A549 (cell line): ENCODE data around the gene THBS2. TPM values are rescaled to one million over a fixed set of nuclear protein-coding genes. Genes with fewer than 3 reads are reported as not detected.

Experiments used
- ATAC-seq, 2 experiments: fragments of 200-7000 bp in 1 of 2; fragments of >200 bp in 1 of 2; cut with Nextera tagmentation in 1 of 2; cut with Tn5 transposase in 1 of 2; 3 replicates each; pipeline versions ENCODE4 v1.8.0 to v1.9.1; 2018 to 2020; ENCODE audit warnings: mild to moderate bottlenecking in 1 of 2, moderate library complexity in 1 of 2
- CTCF ChIA-PET: fragments of 300-600 bp; sonication (Branson Sonifier 250); formaldehyde crosslinking; extraction: SDS; loops from one replicate; lab custom pipeline; 2021; ENCODE audit warnings: antibody characterized with exemption, inconsistent platforms; lab: Yijun Ruan, JAX
- POLR2A ChIA-PET: fragments of 350-600 bp; formaldehyde crosslinking; extraction: SDS; loops from one replicate; lab custom pipeline; 2021; ENCODE audit warnings: antibody characterized with exemption, inconsistent platforms; lab: Yijun Ruan, JAX
- DNase-seq, 2 experiments: peaks; one replicate each; pipeline versions ENCODE4 v3.0.0 to v3.0.0-alpha.2; 2011 to 2016; ENCODE audit warnings: low read depth in 1 of 2, low spot score in 1 of 2
- FAIRE-seq: peaks from 2 replicates; lab custom pipeline; 2011; peaks lifted over from hg19 to GRCh38; lab: Jason Lieb, UNC
- H3K27ac ChIP-seq, 2 experiments: fragments of >200 bp; sonication (Bioruptor Twin); formaldehyde crosslinking; 3 replicates each; pipeline ENCODE4 v1.5.1; 2016 to 2017
- H3K4me1 ChIP-seq: fragments of >200 bp; sonication (Bioruptor Twin); formaldehyde crosslinking; 3 replicates; pipeline ENCODE4 v1.6.1; 2016
- H3K4me2 ChIP-seq: fragments of >200 bp; sonication (Bioruptor Twin); formaldehyde crosslinking; 3 replicates; pipeline ENCODE4 v1.6.1; 2016
- H3K4me3 ChIP-seq: fragments of >200 bp; sonication (Bioruptor Twin); formaldehyde crosslinking; 3 replicates; pipeline ENCODE4 v1.5.1; 2016
- H3K9me3 ChIP-seq: fragments of >200 bp; sonication (Bioruptor Twin); formaldehyde crosslinking; 3 replicates; pipeline ENCODE4 v1.6.1; 2016
- ATOH8 ChIP-seq: fragments of 250-450 bp; sonication (Bioruptor Pico); IDR thresholded peaks from 2 replicates; pipeline ENCODE4 v1.5.0; 2020; ENCODE audit warnings: low read depth, mild to moderate bottlenecking, moderate library complexity
- BCL3 ChIP-seq: fragments of >200 bp; sonication (Bioruptor Twin); formaldehyde crosslinking; IDR thresholded peaks from 3 replicates; pipeline ENCODE4 v1.6.1; 2016
- CBX2 ChIP-seq: fragments of 200-600 bp; sonication (generic); IDR thresholded peaks from 2 replicates; pipeline ENCODE4 v1.6.1; 2016; ENCODE audit warnings: low read depth, mild to moderate bottlenecking, borderline replicate concordance
- CHD4 ChIP-seq: fragments of 200-600 bp; sonication (generic); IDR thresholded peaks from 2 replicates; pipeline ENCODE4 v1.6.1; 2016; ENCODE audit warnings: antibody characterized with exemption, mild to moderate bottlenecking, borderline replicate concordance
- EHF ChIP-seq: fragments of 250-450 bp; sonication (Bioruptor Pico); IDR thresholded peaks from 2 replicates; pipeline ENCODE4 v1.5.0; 2020; ENCODE audit warnings: mild to moderate bottlenecking
- FOSB ChIP-seq: fragments of 250-450 bp; sonication (Bioruptor Pico); IDR thresholded peaks from 2 replicates; pipeline ENCODE4 v1.5.0; 2020; ENCODE audit warnings: mild to moderate bottlenecking, moderate library complexity
- FOSL2 ChIP-seq, 2 experiments: fragments of 450-650 bp in 1 of 2; fragments of >200 bp in 1 of 2; sonication (Bioruptor Twin) in 1 of 2; formaldehyde crosslinking; IDR thresholded peaks; 2 replicates each; pipeline versions ENCODE4 v1.5.0 to v1.6.1; 2016 to 2020; ENCODE audit warnings: mild to moderate bottlenecking in 1 of 2, moderate library complexity in 1 of 2
- FOXS1 ChIP-seq: fragments of 250-450 bp; sonication (Bioruptor Pico); IDR thresholded peaks from 2 replicates; pipeline ENCODE4 v1.5.0; 2020; ENCODE audit warnings: mild to moderate bottlenecking, moderate library complexity
- HES2 ChIP-seq: fragments of >200 bp; sonication (Bioruptor Twin); formaldehyde crosslinking; IDR thresholded peaks from 2 replicates; pipeline ENCODE4 v1.6.1; 2016
- HEYL ChIP-seq: fragments of 250-450 bp; sonication (Bioruptor Pico); IDR thresholded peaks from 2 replicates; pipeline ENCODE4 v1.8.0; 2021; ENCODE audit warnings: mild to moderate bottlenecking, moderate library complexity
- HMGXB4 ChIP-seq: fragments of 250-450 bp; sonication (Bioruptor Pico); IDR thresholded peaks from 2 replicates; pipeline ENCODE4 v1.5.0; 2021; ENCODE audit warnings: mild to moderate bottlenecking, moderate library complexity, borderline replicate concordance
- HOXA7 ChIP-seq: fragments of 250-450 bp; sonication (Bioruptor Pico); IDR thresholded peaks from 2 replicates; pipeline ENCODE4 v1.5.0; 2020; ENCODE audit warnings: mild to moderate bottlenecking, moderate library complexity
- HOXB5 ChIP-seq: fragments of 250-450 bp; sonication (Bioruptor Pico); IDR thresholded peaks from 2 replicates; pipeline ENCODE4 v1.5.0; 2020; ENCODE audit warnings: mild to moderate bottlenecking, moderate library complexity
- JUN ChIP-seq, 2 experiments: fragments of >200 bp; sonication (Bioruptor Twin); formaldehyde crosslinking; IDR thresholded peaks; 2 replicates in 1 of 2; 3 replicates in 1 of 2; pipeline ENCODE4 v1.6.1; 2016 to 2017
- JUNB ChIP-seq: fragments of >200 bp; sonication (Bioruptor Twin); formaldehyde crosslinking; IDR thresholded peaks from 2 replicates; pipeline ENCODE4 v1.6.1; 2016
- KDM1A ChIP-seq: fragments of 200-600 bp; sonication (generic); IDR thresholded peaks from 2 replicates; pipeline ENCODE4 v1.6.1; 2016; ENCODE audit warnings: low read depth, mild to moderate bottlenecking
- MAFK ChIP-seq: fragments of 450-650 bp; IDR thresholded peaks from 2 replicates; pipeline ENCODE4 v1.6.1; 2014; ENCODE audit not compliant: partially characterized antibody
- MAZ ChIP-seq: fragments of 150-350 bp; IDR thresholded peaks from 2 replicates; pipeline ENCODE4 v1.6.1; 2014; ENCODE audit warnings: antibody characterized with exemption, low read depth, low read length, borderline replicate concordance
- MYC ChIP-seq: IDR thresholded peaks from 2 replicates; pipeline ENCODE4 v1.6.1; 2012; ENCODE audit warnings: mild to moderate bottlenecking, inconsistent platforms, low read length, improper control_type of control experiment, borderline replicate concordance
- NPAS2 ChIP-seq: fragments of 250-450 bp; sonication (Bioruptor Pico); IDR thresholded peaks from 2 replicates; pipeline ENCODE4 v1.8.0; 2022; ENCODE audit warnings: mild to moderate bottlenecking, moderate library complexity, borderline replicate concordance
- NR3C1 ChIP-seq: fragments of >200 bp; sonication (Bioruptor Twin); formaldehyde crosslinking; IDR thresholded peaks from 3 replicates; pipeline ENCODE4 v1.6.1; 2017
- POLR2A ChIP-seq: IDR thresholded peaks from 2 replicates; pipeline ENCODE4 v1.6.1; 2012; ENCODE audit warnings: mild to moderate bottlenecking, low read length
- POLR2AphosphoS2 ChIP-seq: conservative IDR thresholded peaks from 2 replicates; pipeline ENCODE4 v1.6.1; 2012; ENCODE audit warnings: low read length, improper control_type of control experiment, inconsistent platforms
- RARB ChIP-seq: fragments of 250-450 bp; sonication (Bioruptor Pico); IDR thresholded peaks from 2 replicates; pipeline ENCODE4 v1.8.0; 2021; ENCODE audit warnings: mild to moderate bottlenecking, moderate library complexity
- RCOR1 ChIP-seq: fragments of 150-350 bp; IDR thresholded peaks from 2 replicates; pipeline ENCODE4 v1.6.1; 2014; ENCODE audit warnings: antibody characterized with exemption, low read length, low read depth
- RNF2 ChIP-seq: fragments of 200-600 bp; sonication (generic); IDR thresholded peaks from 2 replicates; pipeline ENCODE4 v1.6.1; 2016; ENCODE audit warnings: low read depth, mild to moderate bottlenecking, antibody characterized with exemption, moderate library complexity, borderline replicate concordance
- SMC3 ChIP-seq: fragments of >200 bp; sonication (Bioruptor Twin); formaldehyde crosslinking; IDR thresholded peaks from 3 replicates; pipeline ENCODE4 v1.6.1; 2018; ENCODE audit warnings: inconsistent platforms
- TFCP2L1 ChIP-seq: fragments of 250-450 bp; sonication (Bioruptor Pico); IDR thresholded peaks from 2 replicates; pipeline ENCODE4 v1.5.0; 2021; ENCODE audit warnings: mild to moderate bottlenecking
- USF2 ChIP-seq: fragments of 450-650 bp; IDR thresholded peaks from 2 replicates; pipeline ENCODE4 v1.6.1; 2014; ENCODE audit warnings: antibody characterized with exemption
- ZC3H11A ChIP-seq: fragments of 450-650 bp; IDR thresholded peaks from 2 replicates; pipeline ENCODE4 v1.6.1; 2014; ENCODE audit warnings: antibody characterized with exemption, mild to moderate bottlenecking
- ZFP36 ChIP-seq: fragments of 450-650 bp; IDR thresholded peaks from 2 replicates; pipeline ENCODE4 v1.6.1; 2014; ENCODE audit warnings: borderline replicate concordance; ENCODE audit not compliant: partially characterized antibody
- ZNF302 ChIP-seq: fragments of 250-450 bp; sonication (Bioruptor Pico); IDR thresholded peaks from 2 replicates; pipeline ENCODE4 v1.9.0; 2021; ENCODE audit warnings: inconsistent platforms, mild to moderate bottlenecking, moderate library complexity
- ZSCAN20 ChIP-seq: fragments of 250-450 bp; sonication (Bioruptor Pico); IDR thresholded peaks from 2 replicates; pipeline ENCODE4 v1.8.0; 2022; ENCODE audit warnings: mild to moderate bottlenecking, moderate library complexity
- WGBS: methylation state at CpG from one replicate; pipeline ENCODE4 v1.1.6; 2017; ENCODE audit errors: missing lambda C conversion rate; 5-methylcytosine and 5-hydroxymethylcytosine counted together
- polyA plus RNA-seq, 4 experiments: library from polyadenylated mRNA; depleted of rRNA in 3 of 4; stranded (reverse); fragments of >200 nt; fragmentation: RNase III in 1 of 4; extraction: RNeasy Plus Mini Kit Qiagen cat#74134 plus additional on column Dnase treatment in 1 of 4; gene quantifications; 2 replicates in 3 of 4; 3 replicates in 1 of 4; pipeline ENCODE4 v1.2.3, GENCODE V29; 2011 to 2017

THBS2 gene
- polyA plus RNA-seq, 2 of the 4 experiments (the other 2 are of a cell fraction) = 0.01 to 0.06 TPM

- no peak for TF ChIP-seq FOSL2 (IDR thresholded peaks at IDR 0.05)
- no peak for TF ChIP-seq FOSL2 (CRISPR knock-in tag; IDR thresholded peaks at IDR 0.05)
- no peak for TF ChIP-seq TFCP2L1
Measured at GRCh38 chr6:169225887-169226286, 27.8 kb downstream of the THBS2 start (continued).

- TF ChIP-seq JUNB (no peak), HOXB5 (CRISPR knock-in tag) (no peak), ZFP36 (no peak), HOXA7 (CRISPR knock-in tag) (no peak), EHF (no peak), BCL3 (no peak), POLR2AphosphoS2 (no peak), RNF2 (no peak), RARB (CRISPR knock-in tag) (no peak), ZSCAN20 (CRISPR knock-in tag) (no peak), HEYL (CRISPR knock-in tag) (no peak), NR3C1 (no peak), ATOH8 (CRISPR knock-in tag) (no peak), HMGXB4 (CRISPR knock-in tag) (no peak), HES2 (no peak), CBX2 (no peak), MYC (no peak), USF2 (no peak), KDM1A (no peak)
- Histone ChIP-seq H3K4me1 (no peaks in the 10 kb centered on the region), H3K4me3 (no peak overlapping the region), H3K27ac (no peak overlapping the region), H3K4me2 (no peak overlapping the region), H3K9me3 (no peaks in the 10 kb centered on the region; the same call in 2 of the 3 replicates)
- DNase-seq (no peak), ATAC-seq (no peak), FAIRE-seq (no peak)
- ChIA-PET CTCF (no interaction called here), POLR2A (no interaction called here)
- WGBS = 81% methylated on average over 17 of the region's 23 CpGs
Measured at GRCh38 chr6:169225131-169225576, 28.5 kb downstream of the THBS2 start.

- Histone ChIP-seq H3K4me3 (no peak overlapping the region), H3K4me1 (no peaks in the 10 kb centered on the region), H3K27ac (peak overlapping the region in 1 of 2 experiments; percentile 49; a peak in 1 of 6 replicates), H3K9me3 (no peaks in the 10 kb centered on the region; the same call in 2 of the 3 replicates), H3K4me2 (no peak overlapping the region)
- DNase-seq (no peak), ATAC-seq (no peak), FAIRE-seq (no peak)
- TF ChIP-seq CHD4 (no peak), KDM1A (no peak), POLR2A (no peak), ZC3H11A (no peak), RCOR1 (no peak), FOSB (CRISPR knock-in tag) (no peak), FOXS1 (CRISPR knock-in tag) (no peak), MAZ (no peak), MAFK (no peak), POLR2AphosphoS2 (no peak), HES2 (no peak), RNF2 (no peak), ZNF302 (CRISPR knock-in tag) (no peak), MYC (no peak), NPAS2 (CRISPR knock-in tag) (no peak), SMC3 (no peak), JUN (IDR thresholded peaks at IDR 0.05) (no peak)
- ChIA-PET POLR2A (no interaction called here), CTCF (no interaction called here)
- 85% methylated on average over 7 of the region's 9 CpGs for WGBS
Measured at GRCh38 chr6:169224716-169225115, 28.9 kb downstream of the THBS2 start.
